Stimulated activated naive CD8-positive, alpha-beta T cell treated with anti-CD3 and anti-CD28 coated beads, Interleukin-15, amount 100 ng/mL, for 72 hours (primary cell): ENCODE data around the gene SNTN.

Experiments
- ATAC-seq: fragments of 150-1000 bp; cut with Tn5 transposase; 2 replicates; pipeline ENCODE4 v1.10.0; 2021; ENCODE audit warnings: mild to moderate bottlenecking, moderate library complexity
- DNase-seq, 2 donors: peaks; one replicate each; pipeline ENCODE4 v3.0.0; 2021 to 2022
- H3K27ac Mint-ChIP-seq, 2 donors: one replicate each; pipeline ENCODE4 v1.8.0; 2022; ENCODE audit warnings: mild to moderate bottlenecking in 2 of 2, mixed read lengths in 2 of 2, moderate library complexity in 2 of 2
- H3K27me3 Mint-ChIP-seq: one replicate; pipeline ENCODE4 v1.8.0; 2022; ENCODE audit warnings: mixed read lengths
- H3K4me1 Mint-ChIP-seq: one replicate; pipeline ENCODE4 v1.8.0; 2022; ENCODE audit warnings: mild to moderate bottlenecking, mixed read lengths
- H3K4me3 Mint-ChIP-seq, 2 donors: one replicate each; pipeline ENCODE4 v1.8.0; 2022; ENCODE audit warnings: mild to moderate bottlenecking in 2 of 2, mixed read lengths in 2 of 2, moderate library complexity in 1 of 2
- H3K9me3 Mint-ChIP-seq, 2 donors: one replicate each; pipeline ENCODE4 v1.8.0; 2022; ENCODE audit warnings: mixed read lengths in 2 of 2

SNTN gene

GRCh38 chr3:63707731-63708130 is 55.3 kb downstream of the SNTN start:
- H3K27ac Mint-ChIP-seq: no peak overlapping the region
- H3K27me3 Mint-ChIP-seq: no peaks in the 10 kb centered on the region
- no peak overlapping the region for H3K4me3 Mint-ChIP-seq
- no peaks in the 10 kb centered on the region for H3K4me1 Mint-ChIP-seq
- no peak for DNase-seq
- ATAC-seq: no peak
- H3K9me3 Mint-ChIP-seq: no peaks in the 10 kb centered on the region

- Mint-ChIP-seq H3K27ac (no peak overlapping the region), H3K9me3 (no peaks in the 10 kb centered on the region), H3K27me3 (no peaks in the 10 kb centered on the region), H3K4me3 (no peak overlapping the region), H3K4me1 (no peaks in the 10 kb centered on the region)
- DNase-seq: no peak
- ATAC-seq: no peak
Observed at GRCh38 chr3:63709576-63709975, 57.1 kb downstream of the SNTN start.
